HG02938 (cell line): ENCODE data around the gene PLEKHO2.

ENCODE experiments used
- ATAC-seq: cut with Tn5 transposase; IDR thresholded peaks from one replicate; pipeline ENCODE4 v1.9.1; 2021; ENCODE audit warnings: mild to moderate bottlenecking, moderate library complexity; ENCODE audit not compliant: unreplicated experiment

Gene PLEKHO2

DNA sequence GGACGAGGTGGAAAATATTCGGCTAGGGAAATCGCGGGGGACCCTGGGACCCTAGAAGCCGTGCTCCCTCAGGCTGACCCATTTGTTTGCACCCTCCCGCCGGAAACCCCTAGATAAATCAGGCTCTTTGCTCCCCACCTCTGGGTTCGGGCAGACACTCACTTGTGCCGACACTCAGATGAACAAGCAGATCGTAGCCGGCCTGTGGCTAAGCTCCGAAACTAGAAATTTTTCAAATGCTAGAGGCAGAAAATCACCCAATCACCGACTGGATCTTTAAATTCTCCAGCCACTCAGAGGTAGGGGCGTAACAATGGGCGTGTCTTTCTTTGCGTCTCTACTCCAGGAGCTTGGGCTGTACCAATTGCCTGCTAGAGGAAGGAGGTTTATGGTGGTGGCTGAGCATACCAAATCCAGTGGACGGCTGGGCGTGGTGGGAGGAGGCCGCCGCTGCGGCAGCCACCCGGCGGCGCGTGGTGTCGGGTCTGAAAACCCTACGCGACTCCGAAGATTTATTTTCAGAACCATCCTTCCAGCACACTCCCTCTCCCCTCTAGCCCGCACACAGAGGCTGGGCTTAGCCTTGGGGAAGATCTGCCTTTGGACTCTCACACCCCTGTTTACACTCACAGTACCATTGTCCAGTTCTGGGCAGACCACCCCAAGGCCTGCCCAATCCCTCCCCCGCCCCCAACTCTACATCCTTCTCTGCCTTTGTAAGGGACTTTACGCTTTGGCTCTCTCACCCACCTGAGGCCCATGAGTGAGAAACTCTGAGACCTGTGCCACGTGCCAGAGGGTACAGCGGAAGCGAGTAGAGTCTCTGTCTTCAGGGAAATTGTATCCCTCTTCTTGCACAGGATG is 16.1 kb upstream of the PLEKHO2 start, which contains the start of gene PIF1:
TSS of gene PIF1 (minus strand) at position 217 of the 864 bp plus-strand sequence. CDS start 1,312 bp downstream, outside the sequence.
- peak; percentile 88 for ATAC-seq

DNA sequence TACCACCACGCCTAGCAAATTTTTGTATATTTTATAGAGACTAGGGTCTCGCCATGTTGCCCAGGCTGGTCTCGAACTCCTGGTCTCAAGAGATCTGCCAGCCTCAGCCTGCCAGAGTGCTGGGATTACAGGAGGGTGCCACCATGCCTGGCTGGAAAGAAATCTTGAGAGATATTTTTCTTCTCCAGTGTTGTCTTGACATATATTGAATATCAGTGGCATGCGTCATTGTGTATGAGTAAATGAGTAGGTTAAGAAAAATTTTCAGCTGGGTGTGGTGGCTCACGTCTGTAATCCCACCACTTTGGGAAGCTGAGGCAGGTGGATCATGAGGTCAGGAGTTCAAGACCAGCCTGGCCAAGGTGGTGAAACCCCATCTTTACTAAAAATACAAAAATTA is 12.7 kb upstream of the PLEKHO2 start:
- no peak for ATAC-seq

DNA sequence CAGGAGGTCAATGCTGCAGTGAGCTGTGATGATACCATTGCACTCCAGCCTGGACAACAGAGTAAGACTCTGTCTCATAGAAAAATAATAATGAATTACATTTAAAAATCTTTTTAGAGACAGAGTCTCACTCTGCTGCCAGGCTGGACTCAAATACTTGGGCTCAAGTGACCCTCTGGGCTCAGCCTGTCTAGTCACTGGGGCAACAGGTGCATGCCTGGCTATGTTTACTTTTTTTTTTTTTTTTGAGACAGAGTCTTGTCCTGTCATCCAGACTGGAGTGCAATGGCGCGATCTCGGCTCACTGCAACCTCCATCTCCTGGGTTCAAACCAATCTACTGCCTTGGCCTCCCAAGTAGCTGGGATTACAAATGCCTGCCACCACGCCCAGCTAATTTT is 8.0 kb upstream of the PLEKHO2 start:
- ATAC-seq, result no peak

DNA sequence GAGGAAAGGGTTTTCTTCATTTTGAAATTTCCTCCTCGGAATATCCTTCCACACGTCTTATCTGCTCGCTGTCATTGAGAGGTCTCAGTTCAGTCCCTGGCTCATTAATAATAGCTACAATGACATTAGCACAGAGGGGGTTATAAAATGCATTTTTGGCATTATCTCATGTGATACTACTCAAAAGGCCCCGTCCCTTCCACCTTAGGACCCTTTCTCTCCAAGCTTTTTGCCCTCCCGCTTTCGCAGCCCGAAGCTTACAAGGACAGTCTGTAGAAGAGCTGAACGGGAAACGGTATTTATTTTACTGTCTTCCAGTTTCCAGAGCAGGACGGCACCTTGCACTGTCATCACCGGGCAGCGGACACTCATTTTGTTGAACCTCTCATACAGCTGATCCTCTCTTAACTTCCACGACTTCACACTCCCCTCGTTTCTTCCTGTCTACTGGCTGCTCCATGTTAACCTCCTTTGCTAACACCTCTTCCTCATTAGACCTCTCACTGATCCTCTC is 5.6 kb upstream of the PLEKHO2 start:
- ATAC-seq, result no peak

DNA sequence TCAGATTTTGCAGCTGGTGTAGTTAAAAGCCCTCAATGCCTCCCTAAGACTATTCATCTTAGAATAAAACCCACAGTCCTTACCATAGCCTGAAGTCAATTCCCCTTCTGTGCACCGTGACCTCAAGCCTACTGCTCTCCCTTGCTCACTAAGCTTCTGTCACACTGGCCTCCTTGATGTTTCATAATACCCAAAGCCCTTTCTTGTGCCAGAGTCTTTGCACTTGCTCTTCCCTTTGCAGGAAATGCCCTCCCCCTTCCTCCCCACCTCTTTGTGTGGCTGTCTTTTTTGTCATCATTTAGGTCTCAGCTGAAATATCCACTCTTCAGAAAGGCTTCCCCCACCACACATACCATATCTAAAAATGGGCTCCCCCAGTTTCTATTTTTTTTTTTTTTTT is 4.2 kb upstream of the PLEKHO2 start:
- ATAC-seq, result no peak

DNA sequence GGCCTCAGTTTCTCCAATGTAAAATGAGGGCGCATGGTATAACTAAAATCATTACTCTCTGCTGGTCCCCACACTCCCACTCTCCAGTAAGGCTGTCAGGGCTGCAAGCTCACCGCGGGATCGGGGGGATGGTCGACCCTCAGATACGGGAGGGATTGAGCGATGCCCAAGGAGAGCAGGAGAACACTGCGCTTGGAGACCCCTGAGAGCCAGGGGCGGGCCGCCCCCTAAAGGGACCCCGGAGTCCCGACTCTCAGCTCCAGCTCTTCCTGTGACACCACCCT is 713 bp upstream of the PLEKHO2 start:
- no peak for ATAC-seq

DNA sequence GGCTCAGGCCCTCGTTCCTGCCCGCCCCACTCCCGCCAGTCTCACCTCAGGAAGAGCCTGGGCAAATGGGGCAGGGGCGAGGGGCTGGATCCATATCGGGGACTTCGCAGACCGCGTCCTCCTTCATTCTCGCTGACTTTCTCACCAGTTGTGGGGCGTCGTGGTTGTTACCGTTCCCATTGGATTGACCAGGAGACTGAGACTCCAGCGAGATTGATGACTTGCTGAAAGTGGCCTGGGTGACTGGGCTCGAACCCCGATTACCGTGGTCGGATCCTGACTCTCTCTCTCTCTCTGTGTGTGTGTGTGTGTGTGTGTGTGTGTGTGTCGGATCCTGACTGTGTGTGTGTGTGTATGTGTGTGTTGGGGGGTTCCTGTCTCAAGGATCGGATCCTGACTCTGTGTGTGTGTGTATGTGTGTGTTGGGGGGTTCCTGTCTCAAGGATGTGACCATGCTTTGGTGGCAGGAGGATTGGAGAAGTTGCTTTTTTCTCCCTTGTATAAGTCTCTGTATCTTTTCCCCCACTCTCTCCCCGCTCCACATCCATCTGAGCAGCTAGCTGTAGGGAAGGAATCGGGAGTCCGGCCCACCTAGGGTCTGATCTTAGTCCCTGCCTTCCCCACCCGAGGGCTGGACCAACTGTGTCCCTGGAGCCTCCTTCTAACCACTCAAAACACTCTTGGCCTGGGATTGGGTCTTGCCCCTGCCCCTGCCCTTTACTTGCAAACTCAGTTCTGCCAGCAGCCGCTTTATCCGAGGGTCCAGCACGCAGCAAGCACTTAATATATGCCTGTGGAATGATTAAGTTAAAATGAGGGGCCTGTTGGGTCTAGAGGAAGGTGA is 603 bp downstream of the PLEKHO2 start:
- ATAC-seq, result no peak

DNA sequence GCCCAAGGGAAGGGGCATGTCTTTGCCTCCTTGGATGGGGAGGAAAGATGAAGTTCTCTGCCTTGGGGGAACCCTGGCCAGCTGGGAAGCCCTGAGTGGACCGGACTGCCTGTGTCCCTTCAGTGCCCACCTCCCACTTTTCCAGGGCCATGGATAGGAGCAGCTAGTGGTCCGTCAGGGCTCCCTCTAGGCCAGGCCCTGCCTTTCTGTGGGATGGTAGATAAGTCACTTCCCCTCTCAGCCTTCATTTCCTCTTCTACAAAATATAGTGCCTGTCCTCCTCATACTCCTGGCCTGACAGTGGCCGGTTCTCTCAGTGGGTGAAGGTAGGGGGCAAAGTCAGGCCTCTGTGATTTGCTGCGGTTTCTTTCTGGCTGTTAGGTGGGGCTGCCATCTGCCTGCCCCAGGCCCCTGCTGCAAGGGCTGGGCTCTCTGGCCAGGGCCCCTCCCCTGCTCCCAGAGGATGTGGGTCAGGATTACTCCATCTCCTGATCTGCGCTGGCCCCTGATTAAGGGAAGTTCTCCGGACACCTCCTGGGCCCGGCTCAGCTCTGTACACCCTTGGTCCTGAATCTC is 1.4 kb downstream of the PLEKHO2 start:
- no peak for ATAC-seq

DNA sequence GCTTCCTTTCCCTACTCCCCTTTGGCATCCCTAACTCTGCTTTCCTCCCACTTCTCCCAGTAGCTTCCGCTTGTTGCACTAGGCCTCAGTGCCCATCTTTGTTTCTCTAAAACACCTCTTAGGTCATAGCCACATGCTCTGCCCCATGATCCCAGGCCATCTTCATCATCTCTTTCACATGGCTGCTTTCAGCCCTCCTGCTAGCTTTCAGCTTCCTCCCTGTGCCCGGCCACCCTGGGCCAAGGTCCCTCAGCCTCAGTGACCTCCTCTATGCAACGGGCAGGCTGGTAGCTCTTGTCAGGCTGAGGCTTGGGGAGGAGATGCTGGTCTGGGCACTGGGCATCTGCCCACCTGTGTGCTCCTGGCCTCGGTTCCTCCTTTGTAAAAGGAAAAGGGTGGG is 2.3 kb downstream of the PLEKHO2 start:
- ATAC-seq, result no peak

DNA sequence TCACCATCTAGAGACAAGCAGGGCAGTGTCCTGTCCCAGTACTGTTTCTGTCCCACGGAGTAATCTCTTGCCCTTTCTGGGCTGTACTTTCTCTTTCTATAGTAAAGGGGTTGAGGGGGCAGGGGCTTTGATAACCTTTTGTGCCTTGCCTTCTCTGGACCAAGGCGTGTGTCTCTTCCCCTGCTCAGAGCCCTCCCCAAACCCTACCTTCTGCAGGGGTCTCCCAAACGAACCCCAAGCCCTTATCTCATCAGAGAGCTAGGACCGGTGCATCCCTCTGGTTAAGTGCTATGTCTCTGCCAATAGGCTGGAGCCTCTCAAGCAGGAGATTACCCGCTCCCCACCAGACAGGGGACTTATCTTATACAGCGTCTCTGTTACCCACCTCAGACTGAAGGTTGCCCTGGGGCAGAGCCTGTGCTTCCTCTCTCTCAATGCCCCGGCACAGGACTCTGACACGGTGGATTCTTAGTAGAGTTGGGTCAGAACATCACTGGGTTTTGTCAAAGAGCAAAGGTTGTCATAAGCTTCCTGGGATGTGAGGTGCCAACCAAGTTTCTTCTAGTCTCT is 2.9 kb downstream of the PLEKHO2 start:
- no peak for ATAC-seq

DNA sequence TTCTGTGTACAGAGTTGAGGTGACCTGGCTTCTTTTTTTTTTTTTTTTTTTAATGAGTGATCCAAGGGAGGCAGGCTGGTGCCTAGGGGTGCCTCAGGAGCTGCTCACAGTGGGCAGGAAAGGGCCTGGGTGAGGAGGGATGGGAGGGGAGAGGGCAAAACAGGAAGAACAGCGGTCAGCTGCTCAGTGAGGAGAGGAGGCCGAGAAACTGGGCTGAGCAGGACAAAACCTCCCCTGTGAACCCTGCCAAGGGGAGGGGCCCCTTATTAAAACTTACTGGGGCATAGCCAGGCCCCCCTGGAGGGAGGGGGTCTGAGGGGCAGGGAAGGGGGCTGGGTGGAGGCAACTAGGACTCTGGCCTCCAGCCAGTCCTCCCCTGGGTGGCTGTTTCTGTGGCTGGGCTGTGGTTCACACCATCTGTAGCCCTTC is 3.5 kb downstream of the PLEKHO2 start:
- no peak for ATAC-seq

DNA sequence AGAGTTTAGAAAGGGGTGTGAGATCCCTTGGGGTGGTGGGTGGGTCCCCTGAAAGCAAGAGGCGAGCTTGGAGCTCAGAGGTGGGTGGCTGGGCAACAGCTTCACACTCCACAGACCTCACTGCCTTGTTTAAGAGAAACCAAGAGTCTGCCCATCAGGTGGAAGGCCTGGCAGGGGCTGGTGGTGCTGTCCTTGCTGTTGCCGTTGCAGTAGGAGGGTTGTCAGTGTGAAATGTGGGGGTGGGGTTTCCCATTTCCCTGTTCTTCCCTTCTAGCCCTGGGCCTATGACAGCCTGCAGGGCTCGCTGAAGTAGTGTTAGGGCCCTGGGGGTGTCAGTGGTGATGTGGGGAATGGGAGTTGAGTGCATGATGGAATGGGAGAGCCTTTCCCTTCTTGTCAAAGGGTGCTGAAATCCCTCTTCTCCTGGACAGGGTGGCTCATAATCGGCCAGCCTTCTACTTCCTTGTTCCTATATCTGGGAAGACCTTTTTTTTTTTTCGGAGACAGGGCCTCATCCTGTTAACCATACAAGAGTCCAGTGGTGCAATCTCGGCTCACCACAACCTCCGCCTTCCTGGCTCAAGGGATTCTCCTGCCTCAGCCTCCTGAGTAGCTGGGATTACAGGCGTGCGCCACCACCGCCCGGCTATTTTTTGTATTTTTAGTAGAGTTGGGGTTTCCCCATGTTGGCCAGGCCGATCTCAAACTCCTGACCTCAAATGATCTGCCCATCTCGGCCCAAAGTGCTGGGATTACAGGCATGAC is 4.3 kb downstream of the PLEKHO2 start:
- no peak for ATAC-seq

DNA sequence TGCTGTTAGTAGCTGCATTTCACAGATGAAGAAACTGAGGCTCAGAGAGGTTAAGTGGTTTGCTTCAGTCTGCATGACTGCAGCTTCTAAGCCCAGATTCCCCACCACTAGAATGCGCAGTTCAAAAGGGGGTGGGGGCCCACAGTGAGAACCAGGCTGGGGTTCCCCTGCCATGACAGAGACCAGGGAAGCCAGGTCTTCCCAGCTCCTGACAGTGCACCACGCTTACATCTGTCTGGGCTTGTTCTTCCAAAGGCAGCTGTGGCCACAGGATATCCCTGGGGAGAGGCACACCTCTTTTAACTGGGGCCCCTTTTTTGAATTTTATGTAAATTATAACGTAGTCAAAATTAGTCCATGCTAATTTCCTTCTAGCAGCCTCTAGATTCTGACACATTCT is 5.3 kb downstream of the PLEKHO2 start:
- ATAC-seq, result no peak

DNA sequence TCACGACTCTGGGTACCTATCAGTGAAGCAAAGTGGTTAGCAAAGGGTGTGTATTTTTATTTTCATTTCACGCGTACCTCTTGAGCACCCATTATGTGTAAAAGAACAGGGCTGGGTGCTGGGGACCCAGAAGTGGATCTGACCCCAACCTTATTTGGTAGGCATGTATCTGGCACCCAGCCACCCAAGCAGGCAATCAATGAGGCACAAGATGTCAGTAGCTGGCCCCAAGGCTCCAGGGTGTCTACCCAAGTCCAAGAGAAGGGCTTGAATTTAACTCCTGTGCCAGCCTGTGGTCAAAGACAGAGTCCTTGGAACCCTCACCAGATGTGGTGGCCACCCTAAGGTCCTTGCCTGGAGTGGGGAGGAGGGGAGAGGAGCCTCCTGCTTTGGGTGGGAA is 5.7 kb downstream of the PLEKHO2 start:
- no peak for ATAC-seq

DNA sequence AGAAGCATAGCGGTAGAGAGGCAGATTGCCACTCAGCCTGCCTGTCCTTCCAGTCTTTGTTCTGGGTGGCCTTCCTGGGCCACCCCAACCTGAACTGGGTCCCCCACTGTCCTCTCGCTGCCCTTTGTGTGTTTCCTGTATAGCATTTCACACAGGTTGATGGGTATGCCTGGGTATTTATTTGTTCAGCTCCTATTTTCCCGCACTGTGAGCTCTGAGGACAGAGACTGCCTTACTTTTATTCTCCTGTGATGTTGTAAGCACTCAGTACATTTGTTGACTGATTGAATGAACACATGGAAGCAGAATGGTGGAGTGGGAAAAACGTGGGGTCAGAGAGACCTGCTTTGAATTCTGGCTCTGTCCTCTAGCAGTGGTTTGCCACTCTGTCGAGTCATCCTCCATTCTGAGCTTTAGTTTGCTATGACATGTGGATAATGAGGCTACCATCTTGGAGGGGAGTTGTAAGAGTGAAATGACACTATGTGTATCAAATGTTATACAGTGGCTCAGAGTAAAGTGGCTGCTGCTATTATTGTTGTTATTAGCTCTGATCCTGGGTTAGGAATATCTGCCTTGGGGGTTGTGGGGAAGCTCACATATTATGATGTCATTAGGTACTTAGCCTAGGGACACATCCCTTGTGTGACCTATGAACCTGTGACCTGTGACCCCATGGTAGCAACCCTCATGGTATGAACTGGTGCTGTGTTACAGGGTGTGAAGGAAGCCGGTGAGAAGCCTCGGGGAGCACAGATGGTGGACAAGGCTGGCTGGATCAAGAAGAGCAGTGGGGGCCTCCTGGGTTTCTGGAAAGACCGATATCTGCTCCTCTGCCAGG is 6.4 kb downstream of the PLEKHO2 start:
- no peak for ATAC-seq

DNA sequence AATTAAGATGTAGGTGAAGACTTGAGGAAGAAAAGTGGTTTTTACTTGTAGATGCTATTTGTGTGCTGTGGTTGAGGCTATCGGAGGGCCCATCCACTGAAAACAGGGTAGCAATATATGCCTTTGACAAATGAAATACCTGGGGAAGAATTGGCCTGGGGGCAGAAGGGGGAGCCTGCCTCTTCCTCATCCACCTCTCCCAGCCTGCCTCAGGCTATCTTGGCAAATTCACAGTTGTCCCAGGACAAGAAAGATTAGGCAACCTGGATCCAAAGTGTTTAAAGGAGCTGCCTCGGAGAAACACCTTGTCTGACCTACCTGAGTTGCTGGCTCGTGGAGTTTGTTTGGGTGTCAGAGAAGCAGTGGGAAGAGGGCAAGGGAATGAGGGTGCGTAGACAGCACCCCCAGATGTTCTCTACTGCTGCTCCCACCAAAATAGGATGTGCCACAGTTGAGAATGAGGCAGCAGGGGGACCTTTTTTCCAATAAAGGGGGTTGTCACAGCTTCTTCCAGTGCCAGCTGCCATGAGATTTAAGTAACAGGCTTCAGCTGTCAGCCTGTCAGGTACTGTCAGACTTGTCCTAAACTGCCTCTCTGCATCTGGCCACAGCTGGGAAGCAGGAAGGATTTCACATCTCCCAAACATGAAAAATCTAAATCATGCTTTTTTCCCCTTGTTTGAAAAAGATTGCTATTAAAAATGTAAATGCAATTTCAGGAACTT is 9.2 kb downstream of the PLEKHO2 start:
- ATAC-seq, result no peak

DNA sequence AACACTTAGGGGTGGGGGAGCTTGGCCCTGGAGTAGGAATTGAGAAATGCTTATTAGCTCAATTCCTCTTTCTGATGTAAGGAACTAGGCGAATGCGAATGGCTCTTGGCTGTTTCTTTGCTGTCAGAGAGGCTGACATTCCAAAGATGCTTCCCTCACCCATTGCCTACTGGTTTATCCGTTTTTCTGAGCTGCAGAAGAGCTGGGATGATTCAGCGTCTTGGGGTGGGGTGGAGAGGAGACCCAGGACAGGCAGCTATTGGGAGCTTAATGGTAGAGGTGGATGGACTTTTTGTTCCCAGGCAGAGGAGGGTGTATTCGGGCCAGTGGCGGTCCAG is 9.8 kb downstream of the PLEKHO2 start:
- ATAC-seq, result no peak

DNA sequence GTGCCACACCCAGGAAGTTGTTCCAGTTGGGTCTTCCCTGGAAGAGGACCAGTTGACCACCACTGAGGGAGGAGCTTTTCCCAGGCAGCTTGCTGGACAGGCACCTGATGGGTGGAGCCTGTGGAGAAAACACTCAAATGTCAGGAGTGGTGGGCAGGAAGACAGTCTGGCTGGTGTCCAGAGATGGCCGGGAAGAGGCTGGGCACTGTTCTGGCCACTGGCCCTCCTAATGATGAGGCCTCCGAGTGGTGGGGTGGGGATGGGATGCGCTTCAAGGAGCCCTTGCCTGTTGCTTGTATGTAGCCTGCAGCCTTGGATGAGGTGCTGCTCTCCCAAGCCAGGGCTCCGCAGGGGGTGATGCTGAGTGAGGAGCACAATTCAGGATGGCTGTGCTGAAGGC is 12.3 kb downstream of the PLEKHO2 start:
- no peak for ATAC-seq

DNA sequence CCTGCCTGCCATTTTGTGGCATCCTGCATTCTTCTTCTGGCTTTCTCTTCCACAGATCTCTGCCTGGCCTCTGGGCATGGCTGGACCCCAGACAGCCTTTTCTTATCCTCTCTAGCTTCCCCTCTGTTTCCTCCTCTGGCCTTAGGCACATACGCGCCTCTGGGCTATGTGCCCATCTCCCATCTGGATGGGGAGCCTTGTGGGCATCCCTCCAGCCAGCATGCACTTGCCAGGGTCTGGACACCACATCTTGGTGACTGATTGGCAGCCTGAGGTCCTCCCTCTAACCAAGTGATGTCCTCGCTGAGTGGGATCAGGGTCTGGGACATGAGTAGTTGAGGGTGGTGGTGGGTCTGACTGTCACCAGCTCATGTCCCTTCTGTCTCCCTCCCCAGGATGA is 12.8 kb downstream of the PLEKHO2 start:
- no peak for ATAC-seq
